Measurements from ENCODE around the gene ACP2. TPM values are rescaled to one million over a fixed set of nuclear protein-coding genes. Genes with fewer than 3 reads are reported as not detected.

The ACP2 gene
- total and polyA plus RNA-seq, 3 donors from 2014 or later = 40.3 to 63.7 (median 61.3) TPM

- Histone ChIP-seq H3K4me1 (peaks cover 26% of the 10 kb centered on the region), H3K27ac (peak within 1 kb of the TSS; percentile 97), H3K27me3 (no peaks in the 10 kb centered on the region), H3K36me3 (ENCODE audit: low read depth, missing control alignments) (no peaks in the 10 kb centered on the region), H3K9me3 (no peaks in the 10 kb centered on the region), H3K4me3 (peak within 1 kb of the TSS; percentile 84 to 92)
- 2% methylated on average over 44 of the region's 57 CpGs; no CpG with 5 or more reads in 1 of the 2 donors for WGBS, 2 donors
- intact Hi-C loops (cut with DNase I; ENCODE audit: low total_unique reads) = loop anchor here (10.0 kb wide), 1 partner anchor 85 kb away; the partner anchor contains the start of gene PACSIN3
- TF ChIP-seq POLR2A (IDR thresholded peaks at IDR 0.05) = no peak
- TF ChIP-seq, protein P1, sequence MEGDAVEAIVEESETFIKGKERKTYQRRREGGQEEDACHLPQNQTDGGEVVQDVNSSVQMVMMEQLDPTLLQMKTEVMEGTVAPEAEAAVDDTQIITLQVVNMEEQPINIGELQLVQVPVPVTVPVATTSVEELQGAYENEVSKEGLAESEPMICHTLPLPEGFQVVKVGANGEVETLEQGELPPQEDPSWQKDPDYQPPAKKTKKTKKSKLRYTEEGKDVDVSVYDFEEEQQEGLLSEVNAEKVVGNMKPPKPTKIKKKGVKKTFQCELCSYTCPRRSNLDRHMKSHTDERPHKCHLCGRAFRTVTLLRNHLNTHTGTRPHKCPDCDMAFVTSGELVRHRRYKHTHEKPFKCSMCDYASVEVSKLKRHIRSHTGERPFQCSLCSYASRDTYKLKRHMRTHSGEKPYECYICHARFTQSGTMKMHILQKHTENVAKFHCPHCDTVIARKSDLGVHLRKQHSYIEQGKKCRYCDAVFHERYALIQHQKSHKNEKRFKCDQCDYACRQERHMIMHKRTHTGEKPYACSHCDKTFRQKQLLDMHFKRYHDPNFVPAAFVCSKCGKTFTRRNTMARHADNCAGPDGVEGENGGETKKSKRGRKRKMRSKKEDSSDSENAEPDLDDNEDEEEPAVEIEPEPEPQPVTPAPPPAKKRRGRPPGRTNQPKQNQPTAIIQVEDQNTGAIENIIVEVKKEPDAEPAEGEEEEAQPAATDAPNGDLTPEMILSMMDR (IDR thresholded peaks at IDR 0.05) = no peak
- peak; percentile 90 for DNase-seq
These were observed 21.3 kb upstream of the ACP2 start, which contains the start of gene MADD for GRCh38 chr11:47269829-47270305. MADD (plus strand) TSS chr11:47270133.

DNA sequence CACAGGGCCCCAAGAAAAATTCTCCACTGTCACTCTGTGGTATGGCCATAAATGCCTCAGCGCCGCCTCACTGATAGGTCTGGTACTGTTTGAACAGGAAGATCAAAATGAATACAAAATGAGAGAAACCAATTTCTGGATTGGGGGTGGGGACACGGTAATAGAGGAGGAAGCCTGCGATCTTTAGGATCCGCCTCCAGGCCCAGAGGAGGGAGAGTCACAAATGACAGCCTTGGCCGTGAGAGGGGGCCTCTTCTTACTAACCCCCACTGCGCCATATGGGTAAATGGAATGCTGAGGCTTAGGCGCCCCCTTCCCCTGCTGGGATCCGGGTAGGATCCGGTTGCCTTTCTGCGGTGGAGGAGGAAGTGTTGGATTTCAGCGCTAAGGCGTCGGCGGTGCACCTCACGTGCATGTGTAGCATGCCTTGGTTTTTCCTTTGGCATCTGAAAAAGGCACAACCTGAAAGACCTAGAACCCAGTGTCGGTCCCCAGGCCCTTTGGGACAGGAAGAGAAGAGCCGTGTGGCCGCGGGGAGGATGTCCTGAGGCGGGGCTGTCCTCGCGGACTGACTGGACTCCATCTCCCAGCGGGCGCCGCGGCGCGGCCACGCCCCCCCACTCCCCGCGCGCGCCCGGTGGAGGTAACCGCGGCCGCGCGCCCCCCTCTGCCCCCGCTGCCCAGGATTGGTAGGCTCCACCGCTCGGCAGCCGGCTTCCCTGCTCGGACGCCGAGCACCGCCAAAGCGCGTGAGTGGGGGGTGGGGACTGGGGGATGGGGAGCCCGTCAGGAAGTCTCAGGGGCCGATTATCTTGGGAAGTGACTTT is 20.6 kb upstream of the ACP2 start:
- peak overlapping the region; percentile 97 for H3K27ac ChIP-seq
- TF ChIP-seq, protein P1 (IDR thresholded peaks at IDR 0.05) = peak in 1 of 3 experiments; percentile 19
- TF ChIP-seq POLR2A (IDR thresholded peaks at IDR 0.05) = no peak
- intact Hi-C loops (cut with DNase I; ENCODE audit: low total_unique reads) = loop anchor here (10.0 kb wide), 1 partner anchor 84 kb away; the partner anchor contains the start of gene PACSIN3
- WGBS, 2 donors = 1 to 2% methylated on average over 19 to 33 of the region's 52 CpGs
- H3K4me3 ChIP-seq = peak overlapping the region; percentile 84 to 92
- no peaks in the 10 kb centered on the region for H3K9me3 ChIP-seq
- H3K4me1 ChIP-seq = peaks cover 26% of the 10 kb centered on the region
- H3K36me3 ChIP-seq (ENCODE audit: low read depth, missing control alignments) = no peaks in the 10 kb centered on the region
- peak; percentile 93 for DNase-seq
- H3K27me3 ChIP-seq = no peaks in the 10 kb centered on the region

DNA sequence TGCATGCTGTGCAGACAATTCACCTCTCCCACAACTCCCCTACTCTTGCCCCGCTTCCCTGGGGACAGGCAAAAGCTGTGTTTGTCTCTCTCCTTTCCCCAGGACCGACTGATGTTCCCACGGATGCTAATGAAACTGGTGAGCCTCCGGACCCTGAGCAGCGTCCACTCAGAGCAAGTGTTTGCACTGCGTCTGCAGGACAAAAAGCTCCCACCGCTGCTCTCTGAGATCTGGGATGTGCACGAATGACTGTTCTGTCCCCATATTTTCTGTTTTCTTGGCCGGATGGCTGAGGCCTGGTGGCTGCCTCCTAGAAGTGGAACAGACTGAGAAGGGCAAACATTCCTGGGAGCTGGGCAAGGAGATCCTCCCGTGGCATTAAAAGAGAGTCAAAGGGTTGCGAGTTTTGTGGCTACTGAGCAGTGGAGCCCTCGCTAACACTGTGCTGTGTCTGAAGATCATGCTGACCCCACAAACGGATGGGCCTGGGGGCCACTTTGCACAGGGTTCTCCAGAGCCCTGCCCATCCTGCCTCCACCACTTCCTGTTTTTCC is 19.9 kb upstream of the ACP2 start:
- TF ChIP-seq, protein P1 (IDR thresholded peaks at IDR 0.05) = no peak
- TF ChIP-seq POLR2A (IDR thresholded peaks at IDR 0.05) = no peak
- no peak for DNase-seq
- Histone ChIP-seq H3K27me3 (no peaks in the 10 kb centered on the region), H3K4me3 (peak overlapping the region in 1 of 2 donors; percentile 92), H3K9me3 (no peaks in the 10 kb centered on the region), H3K27ac (peak overlapping the region; percentile 97), H3K4me1 (peaks cover 26% of the 10 kb centered on the region), H3K36me3 (ENCODE audit: low read depth, missing control alignments) (no peaks in the 10 kb centered on the region)
- 34 to 36% methylated on average over 13 of the region's 13 CpGs for WGBS, 2 donors
- intact Hi-C loops (cut with DNase I; ENCODE audit: low total_unique reads) = loop anchor here (10.0 kb wide), 1 partner anchor 84 kb away; the partner anchor contains the start of gene PACSIN3

GRCh38 chr11:47267876-47268275 is 19.3 kb upstream of the ACP2 start:
- no peaks in the 10 kb centered on the region for H3K36me3 ChIP-seq (ENCODE audit: low read depth, missing control alignments)
- no peak for DNase-seq
- intact Hi-C loops (cut with DNase I; ENCODE audit: low total_unique reads) = loop anchor here (2.0 to 10.0 kb wide), 2 partner anchors 33 to 83 kb away; partner anchors contain the start of gene PACSIN3
- no peak overlapping the region for H3K4me3 ChIP-seq
- H3K9me3 ChIP-seq = no peaks in the 10 kb centered on the region
- 64 to 75% methylated on average over 6 of the region's 6 CpGs for WGBS, 2 donors
- TF ChIP-seq POLR2A (IDR thresholded peaks at IDR 0.05) = no peak
- TF ChIP-seq, protein P1 (IDR thresholded peaks at IDR 0.05) = no peak
- H3K4me1 ChIP-seq = peaks cover 26% of the 10 kb centered on the region
- H3K27me3 ChIP-seq = no peaks in the 10 kb centered on the region
- peak overlapping the region in 1 of 2 donors; percentile 97 for H3K27ac ChIP-seq

All from testis (tissue), 3 donors.